Left hindlimb (tissue), 1 donor: ENCODE measurements around the gene CCNB1.
"Not testable (repeated sequence)": the region's sequence is repeated elsewhere in the genome, so short reads cannot be mapped to it uniquely, and the experiment has no call there.

Experiments used
- DNase-seq: peaks from one replicate; pipeline ENCODE4 v3.0.0-alpha.2; 2018

Gene CCNB1

DNA sequence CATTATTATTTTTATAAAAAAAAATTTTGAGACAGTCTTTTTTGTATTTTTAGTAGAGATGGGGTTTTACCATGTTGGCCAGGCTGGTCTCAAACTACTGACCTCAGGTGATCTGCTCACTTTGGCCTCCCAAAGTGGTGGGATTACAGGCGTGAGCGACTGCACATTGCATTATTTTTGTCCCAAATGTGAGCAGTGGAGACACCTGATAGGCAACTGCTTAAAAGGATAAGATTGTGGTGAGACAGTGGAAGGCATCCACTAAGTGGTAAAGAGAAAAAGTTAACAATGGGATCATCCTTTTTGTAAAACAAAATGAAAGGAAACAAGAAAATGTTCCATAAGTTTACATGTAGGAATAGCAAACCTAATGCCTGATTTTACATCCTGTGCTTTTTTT lies 20.4 kb downstream of the CCNB1 start:
- DNase-seq = no peak

DNA sequence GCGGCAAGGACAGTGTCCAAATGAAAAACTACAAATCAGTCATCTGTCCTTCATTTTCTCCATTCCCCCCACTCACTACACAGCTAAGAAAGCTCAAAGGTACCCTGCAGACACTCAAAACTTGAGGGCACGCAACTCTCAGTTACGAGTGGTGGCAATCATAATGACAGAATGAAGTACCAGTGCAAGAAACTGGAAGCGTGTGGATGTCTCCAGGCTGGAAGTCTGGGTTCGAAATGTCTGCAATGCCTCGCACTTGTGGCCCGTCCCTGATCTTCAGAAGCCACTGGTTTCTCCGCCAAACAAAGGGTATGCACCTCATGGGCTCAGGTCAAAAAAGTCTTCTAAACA lies 21.8 kb downstream of the CCNB1 start:
- peak; percentile 31 for DNase-seq

DNA sequence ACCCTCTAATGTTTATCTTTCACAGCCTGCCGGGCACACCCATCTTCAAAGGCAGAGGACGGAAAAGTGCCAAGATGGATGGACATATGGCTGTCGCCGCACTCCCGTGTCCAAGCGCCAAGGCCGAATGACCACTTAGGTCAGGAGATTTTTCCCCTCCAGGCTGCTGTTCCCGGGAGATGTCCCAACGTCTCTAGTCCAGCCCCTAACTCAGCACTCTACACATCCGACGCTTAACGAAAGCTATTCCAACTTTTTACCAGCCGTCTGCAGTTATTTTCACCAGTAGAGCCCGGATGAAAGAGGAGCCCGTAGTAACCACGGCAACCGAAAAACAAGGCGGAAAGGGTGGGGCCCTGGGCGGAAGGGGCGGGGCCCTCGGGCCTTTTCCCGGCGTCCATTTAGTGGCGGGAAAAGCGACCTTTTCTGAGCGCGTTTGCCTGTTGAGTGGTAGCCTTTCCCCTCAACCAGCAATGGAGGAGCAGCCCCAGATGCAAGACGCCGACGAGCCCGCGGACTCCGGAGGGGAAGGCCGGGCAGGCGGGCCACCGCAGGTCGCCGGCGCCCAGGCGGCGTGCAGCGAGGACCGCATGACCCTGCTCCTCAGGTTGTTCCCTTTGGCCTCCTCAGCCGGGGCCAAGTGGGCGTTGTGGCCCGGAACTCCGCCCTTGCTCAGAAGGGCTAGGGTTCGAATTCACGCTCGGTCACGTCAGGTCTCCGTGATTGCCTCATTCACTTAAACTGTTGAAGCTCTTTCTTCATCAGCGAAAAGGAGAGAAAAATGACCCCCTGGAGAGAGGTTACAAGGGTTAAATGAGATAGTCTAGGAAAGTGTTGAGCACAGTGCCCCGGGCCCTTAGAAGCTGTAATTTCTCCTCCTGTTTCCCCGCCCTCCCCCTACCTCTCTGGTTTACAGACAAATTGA lies 22.5 kb downstream of the CCNB1 start, which contains the start of gene CENPH:
TSS of gene CENPH (plus strand) at position 422 of the 925 bp plus-strand sequence. CDS start at position 474, 52 bp downstream.
- DNase-seq = peak; percentile 96

DNA sequence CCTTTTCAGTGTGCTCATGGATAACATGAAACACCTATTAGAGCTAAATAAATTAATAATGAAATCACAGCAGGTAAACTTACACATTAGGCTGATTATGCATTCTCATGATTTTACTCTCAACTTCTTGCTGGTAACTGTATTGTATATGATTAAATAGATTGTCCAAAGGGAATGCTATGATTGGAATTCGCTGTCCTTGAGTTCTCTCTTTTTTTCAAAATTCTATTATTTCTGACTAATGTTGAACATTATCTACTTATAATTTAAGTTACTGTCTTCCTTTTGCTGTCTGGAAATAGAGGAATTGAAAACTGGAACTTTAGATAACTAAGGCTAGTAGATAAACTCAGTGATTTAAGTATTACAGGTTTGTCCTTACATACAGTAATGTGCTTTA lies 35.5 kb downstream of the CCNB1 start:
- no peak for DNase-seq

DNA sequence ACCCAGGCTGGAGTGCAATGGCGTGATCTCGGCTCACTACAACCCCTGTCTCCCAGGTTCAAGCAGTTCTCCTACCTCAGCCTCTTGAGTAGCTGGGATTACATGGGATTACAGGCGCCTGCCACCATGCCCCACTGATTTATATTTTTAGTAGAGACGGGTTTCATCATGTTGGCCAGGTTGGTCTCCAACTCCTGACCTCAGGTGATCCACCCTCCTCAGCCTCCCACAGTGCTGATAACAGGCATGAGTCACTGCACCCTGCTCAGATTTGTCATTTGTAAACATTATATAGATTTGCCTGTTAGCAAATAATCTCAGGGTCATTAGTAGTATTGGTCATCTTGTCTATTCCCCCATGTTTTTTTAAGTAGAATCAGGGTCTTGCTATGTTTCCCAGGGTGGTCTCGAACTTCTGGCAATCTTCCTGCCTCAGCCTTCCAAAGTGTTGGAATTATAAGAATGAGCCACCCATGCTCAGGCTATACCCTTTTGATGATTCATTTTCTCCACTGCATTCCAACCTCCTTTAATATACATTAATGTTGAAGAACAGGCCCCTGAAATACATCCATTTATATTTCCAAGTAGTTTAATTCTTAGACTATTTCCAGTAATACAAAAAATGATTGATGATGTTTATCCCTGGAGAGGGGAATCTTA lies 39.7 kb downstream of the CCNB1 start:
- no peak for DNase-seq

DNA sequence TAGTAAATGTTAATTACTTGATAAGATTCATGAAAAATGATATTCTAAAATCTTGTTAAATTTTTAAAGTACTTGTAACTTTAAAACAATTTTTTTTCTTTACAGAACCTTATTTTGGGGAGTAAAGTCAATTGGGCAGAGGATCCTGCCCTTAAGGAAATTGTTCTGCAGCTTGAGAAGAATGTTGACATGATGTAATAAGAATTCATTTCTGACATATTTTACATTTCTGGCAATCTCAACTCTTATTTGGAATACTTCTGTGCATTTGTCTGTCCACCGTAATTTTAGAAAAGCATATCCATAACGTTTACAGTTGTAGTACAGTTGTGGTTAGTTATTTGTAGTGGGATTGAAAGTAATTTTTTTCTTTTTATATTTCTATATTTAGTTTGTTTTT lies 42.7 kb downstream of the CCNB1 start:
- no peak for DNase-seq

DNA sequence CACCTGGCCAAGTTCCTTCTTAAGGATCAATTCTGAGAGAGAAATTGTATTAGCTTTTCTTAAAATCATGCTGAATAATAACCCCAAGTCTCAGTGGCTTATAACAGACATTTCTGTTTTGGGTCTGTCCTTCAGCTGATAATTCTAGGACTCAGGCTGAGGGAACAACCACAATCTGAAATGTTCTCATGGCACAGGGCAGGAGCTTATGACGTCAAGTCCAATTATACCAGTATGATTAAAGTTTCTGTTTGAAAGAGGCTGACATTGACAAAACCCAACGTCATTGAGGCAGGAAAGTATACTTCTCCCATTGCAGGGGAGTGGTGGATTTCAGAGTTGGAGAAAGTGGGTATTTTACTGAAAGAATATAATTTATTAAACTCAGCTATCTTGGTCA lies 44.2 kb downstream of the CCNB1 start:
- no peak for DNase-seq

DNA sequence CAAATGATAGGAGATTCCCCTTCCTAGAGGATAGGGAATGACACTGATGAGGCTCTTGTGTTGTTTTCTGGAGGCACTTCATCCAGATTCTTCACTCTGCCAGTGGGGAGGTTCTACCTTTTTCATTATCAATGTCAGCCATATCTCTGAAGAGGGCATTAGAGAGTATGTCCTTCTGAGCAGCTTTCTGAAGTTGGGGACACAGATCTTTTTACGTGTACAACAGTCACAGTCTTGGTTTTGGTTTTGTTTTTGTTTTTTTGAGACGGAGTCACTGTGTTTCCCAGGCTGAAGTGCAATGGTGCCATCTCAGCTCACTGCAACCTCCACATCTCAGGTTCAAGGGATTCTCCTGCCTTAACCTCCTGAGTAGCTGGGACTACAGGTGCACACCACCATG lies 45.1 kb downstream of the CCNB1 start:
- DNase-seq = no peak

DNA sequence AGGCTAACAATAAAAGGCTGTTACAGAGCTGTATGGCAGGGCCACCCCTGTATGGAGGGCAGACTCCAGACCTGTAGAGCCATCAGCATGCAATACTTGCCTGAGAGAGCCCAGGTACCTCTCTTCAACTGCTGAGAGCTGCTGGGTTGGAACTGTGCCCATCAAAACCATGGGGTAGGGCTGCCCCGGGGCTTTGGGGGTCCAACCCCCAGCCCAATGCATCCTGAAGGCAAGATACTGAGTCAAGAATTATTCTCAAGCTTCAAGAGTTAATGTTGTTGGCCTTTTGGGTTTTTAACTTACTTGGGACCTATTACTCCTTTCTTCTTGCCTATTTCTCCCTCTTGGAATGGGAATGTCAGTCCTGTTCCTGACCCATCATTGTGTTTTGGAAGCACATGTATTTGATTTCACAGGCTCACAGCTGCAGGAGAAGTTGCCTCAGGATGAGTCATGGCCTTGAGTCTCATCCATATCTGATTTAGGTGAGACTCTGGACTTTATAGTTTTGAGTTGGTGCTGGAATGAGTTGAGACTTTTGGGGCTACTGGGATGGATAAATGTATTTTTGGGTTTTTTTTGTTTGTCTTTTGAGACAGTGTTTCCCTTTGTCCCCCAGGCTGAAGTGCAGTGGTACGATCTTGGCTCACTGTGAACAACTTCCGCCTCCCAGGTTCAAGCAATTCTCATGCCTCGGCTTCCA lies 46.7 kb downstream of the CCNB1 start:
- DNase-seq = no peak

DNA sequence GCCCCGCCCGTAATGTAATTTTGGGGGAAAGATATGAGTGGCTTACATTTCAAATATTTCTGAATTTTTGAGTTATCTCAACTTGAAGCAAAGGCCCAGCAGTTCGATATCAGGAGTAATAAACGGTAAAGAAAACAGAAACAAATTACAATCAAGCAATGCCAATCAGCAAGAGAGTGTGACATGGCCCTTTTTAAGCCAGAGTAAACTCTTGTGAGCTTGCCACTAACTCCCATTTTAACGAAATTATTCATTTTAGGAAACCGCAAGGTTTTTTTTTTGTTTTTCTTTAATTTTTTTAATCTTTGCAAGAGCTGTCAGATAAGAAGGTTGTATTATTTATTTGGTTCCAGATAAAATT lies 50.2 kb downstream of the CCNB1 start:
- DNase-seq = no peak

DNA sequence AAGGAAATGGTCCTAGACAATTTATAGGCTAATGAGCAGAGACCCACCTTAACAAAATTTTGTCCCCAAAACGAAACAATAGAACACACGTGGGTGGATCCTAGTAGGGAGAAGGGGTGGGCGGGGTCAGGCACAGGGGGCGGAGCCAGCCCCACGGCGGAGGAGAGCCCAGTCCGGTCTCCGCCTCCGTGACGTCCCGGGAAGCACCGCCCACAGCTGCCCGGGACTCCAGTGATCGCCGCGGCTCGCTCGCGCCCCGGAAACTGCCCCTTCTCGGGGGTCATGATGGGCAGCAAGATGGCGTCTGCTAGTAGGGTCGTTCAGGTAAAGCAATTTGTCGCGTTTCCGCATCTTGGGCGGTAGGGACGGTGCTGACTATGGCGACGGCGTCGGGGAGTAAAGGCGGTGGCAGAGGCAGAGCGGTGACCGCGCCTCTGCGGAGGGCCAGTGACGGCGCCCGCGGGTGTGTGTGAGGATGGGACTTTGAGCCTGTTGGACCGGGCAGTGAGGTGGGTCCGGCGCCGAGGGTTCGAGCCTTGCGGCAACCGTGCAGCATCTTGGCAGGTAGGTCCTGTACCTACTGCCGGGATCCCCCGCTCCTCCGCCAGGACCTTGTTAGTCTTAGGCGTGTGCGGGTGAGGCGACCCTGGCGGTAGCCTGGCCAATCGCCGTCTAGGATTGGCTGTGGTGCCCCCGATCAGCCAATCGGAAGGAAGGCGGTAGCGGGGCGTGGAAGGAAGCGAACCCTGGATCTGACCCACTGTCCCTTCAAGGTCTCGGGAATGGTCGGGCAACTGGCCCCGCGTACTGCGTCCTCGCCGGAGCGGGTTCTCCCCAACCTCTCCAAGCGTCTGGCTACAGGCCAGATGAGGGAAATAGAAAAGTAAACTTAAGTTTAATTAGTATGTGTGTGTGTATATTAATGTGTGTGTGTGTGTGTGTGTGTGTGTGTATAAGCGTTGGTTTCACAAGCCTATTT lies 50.9 kb downstream of the CCNB1 start:
- DNase-seq = peak; percentile 96

DNA sequence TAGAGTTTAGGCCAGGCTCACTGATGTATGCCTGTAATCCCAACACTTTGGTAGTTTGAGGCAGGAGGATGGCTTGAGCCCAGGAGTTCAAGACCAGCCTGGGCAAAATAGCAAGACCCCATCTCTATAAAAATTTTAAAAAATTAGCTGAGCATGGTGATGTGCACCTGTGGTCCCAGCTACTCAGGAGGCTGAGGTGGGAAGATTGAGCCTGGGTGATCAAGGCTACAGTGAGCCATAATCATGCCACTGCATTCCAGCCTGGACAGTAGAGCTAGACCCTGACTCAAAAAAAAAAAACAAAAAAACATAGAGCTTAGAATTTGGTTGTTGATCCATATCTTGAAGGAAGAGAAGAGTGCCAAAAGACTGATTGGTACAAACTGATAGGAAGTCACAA lies 53.0 kb downstream of the CCNB1 start:
- DNase-seq = no peak

DNA sequence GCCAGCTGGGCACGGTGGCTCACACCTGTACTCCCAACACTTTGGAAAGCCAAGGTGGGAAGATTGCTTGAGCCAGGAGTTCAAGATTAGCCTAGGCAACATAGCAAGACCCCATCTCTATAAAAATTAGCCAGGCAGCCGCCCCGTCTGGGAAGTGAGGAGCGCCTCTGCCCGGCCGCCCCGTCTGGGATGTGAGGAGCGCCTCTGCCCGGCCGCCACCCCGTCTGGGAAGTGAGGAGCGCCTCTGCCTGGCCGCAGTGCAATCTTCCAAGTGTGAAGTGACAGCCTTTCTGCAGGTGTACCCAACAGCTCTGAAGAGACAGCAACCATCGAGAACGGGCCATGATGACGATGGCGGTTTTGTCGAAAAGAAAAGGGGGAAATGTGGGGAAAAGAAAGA lies 53.4 kb downstream of the CCNB1 start:
- not testable (repeated sequence) for DNase-seq

DNA sequence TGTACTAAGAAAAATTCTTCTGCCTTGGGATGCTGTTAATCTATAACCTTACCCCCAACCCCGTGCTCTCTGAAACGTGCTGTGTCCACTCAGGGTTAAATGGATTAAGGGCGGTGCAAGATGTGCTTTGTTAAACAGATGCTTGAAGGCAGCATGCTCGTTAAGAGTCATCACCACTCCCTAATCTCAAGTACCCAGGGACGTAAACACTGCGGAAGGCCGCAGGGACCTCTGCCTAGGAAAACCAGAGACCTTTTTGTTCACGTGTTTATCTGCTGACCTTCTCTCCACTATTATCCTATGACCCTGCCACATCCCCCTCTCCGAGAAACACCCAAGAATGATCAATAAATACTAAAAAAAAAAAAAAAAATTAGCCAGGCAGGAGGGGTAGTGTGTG lies 53.9 kb downstream of the CCNB1 start:
- not testable (repeated sequence) for DNase-seq

DNA sequence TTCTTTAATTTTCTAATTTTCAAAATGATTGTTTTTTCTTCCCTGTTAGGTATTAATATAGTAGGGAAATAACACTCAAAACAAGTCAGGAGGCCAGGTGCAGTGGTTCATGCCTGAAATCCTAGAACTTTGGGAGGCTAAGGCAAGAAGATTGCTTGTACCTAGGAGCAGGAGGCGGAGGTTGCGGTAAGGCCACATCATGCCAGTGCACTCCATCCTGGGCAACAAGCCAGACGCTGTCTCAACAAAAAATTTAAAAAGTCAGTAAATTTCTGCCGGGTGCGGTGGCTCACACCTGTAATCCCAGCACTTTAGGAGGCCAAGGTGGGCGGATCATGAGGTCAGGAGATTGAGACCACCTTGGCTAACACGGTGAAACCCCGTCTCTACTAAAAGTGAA lies 57.6 kb downstream of the CCNB1 start:
- no peak for DNase-seq

DNA sequence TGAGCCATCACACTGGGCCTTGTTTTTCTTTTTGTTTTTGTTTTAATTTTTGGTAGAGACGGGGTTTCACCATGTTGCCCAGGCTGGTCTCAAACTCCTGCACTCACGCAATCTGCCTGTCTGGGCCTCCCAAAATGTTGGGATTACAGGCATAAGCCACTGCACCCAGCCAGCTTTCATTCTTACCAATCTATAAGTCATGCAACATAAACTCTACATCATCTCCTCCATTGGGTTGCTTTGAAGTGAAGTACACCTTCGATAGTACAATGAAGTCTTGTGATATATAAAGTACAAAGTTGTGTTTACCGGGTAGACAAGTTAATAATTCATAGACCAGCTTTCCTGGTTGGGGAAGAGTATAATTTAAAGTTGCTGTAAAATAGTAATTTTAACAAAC lies 58.9 kb downstream of the CCNB1 start:
- no peak for DNase-seq
